GM18861 (cell line): ENCODE results near the gene MAMSTR.

ENCODE experiments used
- ATAC-seq: cut with Tn5 transposase; IDR thresholded peaks from one replicate; pipeline ENCODE4 v1.9.1; 2021; ENCODE audit not compliant: unreplicated experiment

The MAMSTR gene

GRCh38 chr19:48746738-48747575 is 27.4 kb upstream of the MAMSTR start, which contains the start of gene IZUMO1:
TSS of gene IZUMO1 (minus strand) at chr19:48746909. CDS start at chr19:48745859, 1,050 bp downstream.
- ATAC-seq: no peak

- ATAC-seq: no peak
These were observed 26.6 kb upstream of the MAMSTR start for GRCh38 chr19:48746110-48746509.

GRCh38 chr19:48745208-48745995 is 25.9 kb upstream of the MAMSTR start:
- no peak for ATAC-seq

- ATAC-seq: no peak
These were observed 22.6 kb upstream of the MAMSTR start for GRCh38 chr19:48742096-48742495.

- ATAC-seq: no peak
These were observed 21.8 kb upstream of the MAMSTR start for GRCh38 chr19:48741129-48741999.

- no peak for ATAC-seq
These were observed 20.8 kb upstream of the MAMSTR start, which contains the start of gene RASIP1 for GRCh38 chr19:48740164-48740972. TSS of gene RASIP1 (minus strand) at chr19:48740610. CDS start at chr19:48740282, 328 bp downstream.

GRCh38 chr19:48739404-48740163 is 20.1 kb upstream of the MAMSTR start:
- no peak for ATAC-seq

GRCh38 chr19:48738557-48739403 is 19.3 kb upstream of the MAMSTR start:
- no peak for ATAC-seq

GRCh38 chr19:48737360-48737998 is 18.0 kb upstream of the MAMSTR start:
- ATAC-seq: no peak

- no peak for ATAC-seq
These were observed 15.6 kb upstream of the MAMSTR start for GRCh38 chr19:48735031-48735615.

GRCh38 chr19:48734625-48735024 is 15.1 kb upstream of the MAMSTR start:
- no peak for ATAC-seq

- ATAC-seq: no peak
These were observed 11.9 kb upstream of the MAMSTR start for GRCh38 chr19:48731452-48731851.

- ATAC-seq: no peak
These were observed 9.6 kb upstream of the MAMSTR start for GRCh38 chr19:48728911-48729664.

GRCh38 chr19:48726556-48726955 is 7.0 kb upstream of the MAMSTR start:
- ATAC-seq: no peak

GRCh38 chr19:48724796-48725753 is 5.5 kb upstream of the MAMSTR start:
- no peak for ATAC-seq

- no peak for ATAC-seq
These were observed 2.7 kb upstream of the MAMSTR start for GRCh38 chr19:48722196-48722708.
